Bronchial epithelial cell (primary cell): ENCODE results near the gene GPR62. TPM values are rescaled to one million over a fixed set of nuclear protein-coding genes. Genes with fewer than 3 reads are reported as not detected.

ENCODE experiments used
- DNase-seq: peaks from one replicate; pipeline ENCODE4 v3.0.0-alpha.2; 2010; ENCODE audit warnings: low read depth
- FAIRE-seq: peaks from 2 replicates; lab custom pipeline; 2011; peaks lifted over from hg19 to GRCh38; lab: Jason Lieb, UNC
- H3K27me3 ChIP-seq: 2 replicates; pipeline ENCODE4 v1.5.1; 2011; ENCODE audit warnings: low read length; ENCODE audit not compliant: control insufficient read depth, insufficient read depth
- H3K36me3 ChIP-seq: 2 replicates; pipeline ENCODE4 v1.5.1; 2011; ENCODE audit warnings: low read length; ENCODE audit not compliant: control insufficient read depth, insufficient read depth
- H3K4me3 ChIP-seq: 2 replicates; pipeline ENCODE4 v1.5.1; 2011; ENCODE audit warnings: mild to moderate bottlenecking, low read depth, low read length, control low read depth
- CTCF ChIP-seq: IDR thresholded peaks from 2 replicates; pipeline ENCODE4 v1.5.1; 2011; ENCODE audit warnings: mild to moderate bottlenecking, moderate library complexity, low read length, control low read depth, inconsistent platforms; ENCODE audit not compliant: insufficient read depth, severe bottlenecking
- total RNA-seq: library from RNA; depleted of rRNA; stranded (reverse); fragments of >200 nt; gene quantifications from 2 replicates; pipeline ENCODE4 v1.2.1, GENCODE V29; 2014

The GPR62 gene
- total RNA-seq, 1 donor from 2014 or later: not detected

- no peak for FAIRE-seq
- no peak for DNase-seq
- TF ChIP-seq CTCF: no peak
- Histone ChIP-seq H3K4me3 (peak overlapping the region; percentile 63), H3K36me3 (peaks cover 3% of the 10 kb centered on the region), H3K27me3 (no peaks in the 10 kb centered on the region)
Observed at GRCh38 chr3:51983578-51984268, 28.5 kb downstream of the GPR62 start.

GRCh38 chr3:51984269-51984647, 29.1 kb downstream of the GPR62 start:
- Histone ChIP-seq H3K27me3 (no peaks in the 10 kb centered on the region), H3K36me3 (peaks cover 3% of the 10 kb centered on the region), H3K4me3 (no peak overlapping the region)
- FAIRE-seq (no peak), DNase-seq (no peak)
- TF ChIP-seq CTCF: no peak

GRCh38 chr3:51985063-51985462, 29.9 kb downstream of the GPR62 start:
- no peak for TF ChIP-seq CTCF
- no peaks in the 10 kb centered on the region for H3K27me3 ChIP-seq
- H3K36me3 ChIP-seq: peaks cover 3% of the 10 kb centered on the region
- no peak for FAIRE-seq
- H3K4me3 ChIP-seq: no peak overlapping the region
- no peak for DNase-seq

- no peak for FAIRE-seq
- Histone ChIP-seq H3K27me3 (no peaks in the 10 kb centered on the region), H3K4me3 (no peak overlapping the region), H3K36me3 (peaks cover 3% of the 10 kb centered on the region)
- no peak for DNase-seq
- TF ChIP-seq CTCF: no peak
Observed at GRCh38 chr3:51986010-51986947, 31.1 kb downstream of the GPR62 start.

- DNase-seq (no peak), FAIRE-seq (no peak)
- Histone ChIP-seq H3K27me3 (no peaks in the 10 kb centered on the region), H3K4me3 (no peak overlapping the region), H3K36me3 (peaks cover 6% of the 10 kb centered on the region)
- no peak for TF ChIP-seq CTCF
Observed at GRCh38 chr3:51987568-51987967, 32.4 kb downstream of the GPR62 start.
